Globus pallidus (tissue), 1 donor: ENCODE measurements around the gene ITPK1.

Experiments used
- DNase-seq: peaks from one replicate; pipeline ENCODE4 v3.0.0-alpha.2; 2015; ENCODE audit warnings: low spot score

Gene ITPK1

GRCh38 chr14:93104961-93105360 is 10.8 kb downstream of the ITPK1 start:
- DNase-seq: no peak

DNA sequence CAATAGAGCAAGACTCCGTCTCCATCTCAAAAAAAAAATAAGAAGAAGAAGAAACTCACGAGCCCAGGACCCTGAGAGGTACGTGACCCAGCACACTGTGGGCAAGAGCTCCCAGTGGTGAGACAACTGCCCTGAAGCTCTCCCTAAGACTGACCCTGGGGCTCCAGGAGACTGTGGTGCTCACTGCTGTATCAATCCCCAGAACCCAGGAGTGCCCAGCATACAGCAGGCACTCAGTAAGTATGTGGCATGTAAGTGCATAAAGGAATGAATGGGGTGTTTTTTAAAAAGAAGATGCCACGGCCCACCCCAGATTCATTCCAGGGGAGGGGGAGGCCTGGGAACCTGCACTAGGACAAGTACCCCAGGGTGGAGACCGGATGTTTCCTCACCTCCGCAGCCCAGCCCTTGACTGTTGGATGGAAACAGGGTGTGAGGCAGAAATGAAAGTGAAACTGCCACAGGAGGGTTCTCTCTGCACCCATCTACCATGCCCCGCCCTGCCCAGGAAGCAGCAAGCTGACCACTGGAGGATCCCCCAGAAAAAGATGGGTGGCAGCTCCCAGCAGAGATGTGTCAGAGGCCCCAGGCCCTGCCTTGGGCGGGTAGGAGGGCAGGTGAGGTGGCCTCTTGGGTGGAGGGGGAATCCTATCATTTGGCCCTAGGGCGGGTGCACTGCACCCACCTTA is 12.2 kb downstream of the ITPK1 start:
- DNase-seq: no peak

DNA sequence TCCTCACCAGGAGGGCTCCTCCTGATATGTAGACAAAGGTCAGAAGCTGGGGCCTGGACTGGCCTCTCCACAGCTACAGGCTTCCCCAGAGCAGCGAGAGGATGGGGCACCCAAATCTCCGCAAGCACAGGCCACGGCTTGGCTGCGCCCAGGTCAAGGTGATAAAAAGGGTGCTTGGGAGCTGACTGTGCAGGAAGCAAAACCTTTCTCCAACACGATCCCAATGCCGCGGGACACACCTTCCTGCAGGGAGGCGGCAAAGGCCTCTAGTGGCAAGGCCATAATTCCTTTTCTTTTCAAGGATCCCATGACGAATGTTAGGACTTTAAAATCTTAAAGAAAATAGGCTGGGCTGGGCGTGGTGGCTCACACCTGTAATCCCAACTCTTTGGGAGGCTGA is 13.6 kb downstream of the ITPK1 start:
- no peak for DNase-seq

DNA sequence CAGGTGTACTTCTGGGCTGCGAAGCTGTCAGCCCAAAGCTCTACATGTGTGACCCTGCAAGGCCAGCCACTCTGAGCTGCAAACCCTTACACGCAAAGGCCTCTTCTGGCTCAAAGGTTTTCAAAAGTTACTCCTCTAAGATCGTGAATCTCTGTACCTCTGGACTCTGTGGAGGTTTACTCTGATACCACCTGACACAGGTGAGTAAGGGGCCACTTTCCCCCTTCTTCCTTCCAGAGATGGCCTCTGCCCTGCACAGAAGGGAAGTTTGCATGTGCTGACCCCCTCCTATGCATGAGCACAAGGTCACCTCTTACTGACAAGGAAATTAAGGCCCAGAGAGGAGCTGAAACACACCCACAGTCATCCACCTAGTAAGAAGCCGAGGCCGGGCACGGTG is 14.5 kb downstream of the ITPK1 start:
- no peak for DNase-seq

DNA sequence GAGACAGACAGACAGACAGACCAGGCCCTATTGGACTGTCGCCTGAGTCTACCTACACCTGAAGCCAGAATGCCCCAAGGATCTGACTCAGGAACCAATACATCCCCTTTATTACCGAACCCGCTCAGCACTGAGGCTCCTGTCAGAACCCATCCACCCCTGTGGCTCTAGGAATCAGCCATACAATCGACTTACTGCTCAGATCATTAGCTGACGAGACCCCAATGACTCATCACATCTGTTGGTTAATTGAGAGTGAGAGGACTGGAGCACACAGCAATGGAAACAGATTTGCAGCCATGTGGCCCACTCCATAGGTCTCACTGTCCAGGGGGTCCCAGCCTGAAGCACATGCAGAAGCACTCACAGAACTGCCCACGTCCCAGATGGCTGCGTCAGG is 15.2 kb downstream of the ITPK1 start:
- DNase-seq: no peak

DNA sequence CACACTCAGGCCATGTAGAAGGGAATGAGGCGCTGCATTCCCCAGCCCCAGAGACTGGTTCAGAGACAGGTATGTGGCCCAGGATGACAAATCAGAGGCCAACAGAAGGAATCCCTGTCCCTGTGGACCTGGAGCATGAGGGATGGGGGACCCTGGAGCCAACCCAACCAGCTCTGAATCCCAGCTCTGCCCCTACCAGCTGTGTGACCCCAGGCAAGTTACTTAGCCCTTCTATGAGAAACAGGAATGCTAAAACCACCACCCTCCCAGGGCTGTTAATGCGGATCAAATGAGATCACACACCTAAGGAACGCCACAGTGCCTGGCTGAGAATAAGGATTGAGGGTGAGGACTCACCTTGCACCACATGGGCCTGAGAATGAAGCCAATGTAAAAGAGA is 15.6 kb downstream of the ITPK1 start:
- no peak for DNase-seq

- no peak for DNase-seq
Observed at GRCh38 chr14:93099643-93100042, 16.1 kb downstream of the ITPK1 start.

GRCh38 chr14:93099196-93099595 is 16.5 kb downstream of the ITPK1 start:
- no peak for DNase-seq

DNA sequence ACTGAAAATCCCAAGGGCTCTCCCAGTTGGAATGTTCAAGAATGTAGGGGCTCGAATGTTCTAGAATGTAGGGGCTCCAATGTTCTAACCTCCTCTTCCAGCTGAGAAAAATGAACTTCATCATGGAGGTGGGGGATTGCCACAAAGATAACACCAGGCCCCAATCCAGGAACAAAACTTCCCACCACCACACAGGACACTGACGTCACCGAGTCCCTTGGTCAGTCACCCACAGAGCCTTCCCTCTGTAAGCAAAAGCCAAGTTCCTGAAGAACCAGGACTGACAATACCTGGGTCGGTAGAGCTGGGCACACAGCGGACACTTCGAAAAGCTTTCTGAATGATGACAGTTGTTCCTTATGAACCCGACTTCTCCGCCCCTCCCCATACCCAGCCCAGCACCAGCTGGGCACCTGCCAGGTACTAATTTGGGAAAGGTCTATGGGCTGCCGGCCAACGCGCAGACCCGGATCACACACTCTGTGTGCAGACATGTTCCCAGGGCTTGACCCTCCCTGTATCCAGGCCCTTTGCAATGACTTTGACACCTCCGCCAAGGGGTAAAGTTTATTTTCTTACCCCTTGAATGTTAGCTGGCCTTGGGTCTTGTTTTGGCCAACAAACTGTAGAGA is 18.9 kb downstream of the ITPK1 start:
- DNase-seq: no peak

GRCh38 chr14:93095742-93096510 is 19.8 kb downstream of the ITPK1 start:
- no peak for DNase-seq

DNA sequence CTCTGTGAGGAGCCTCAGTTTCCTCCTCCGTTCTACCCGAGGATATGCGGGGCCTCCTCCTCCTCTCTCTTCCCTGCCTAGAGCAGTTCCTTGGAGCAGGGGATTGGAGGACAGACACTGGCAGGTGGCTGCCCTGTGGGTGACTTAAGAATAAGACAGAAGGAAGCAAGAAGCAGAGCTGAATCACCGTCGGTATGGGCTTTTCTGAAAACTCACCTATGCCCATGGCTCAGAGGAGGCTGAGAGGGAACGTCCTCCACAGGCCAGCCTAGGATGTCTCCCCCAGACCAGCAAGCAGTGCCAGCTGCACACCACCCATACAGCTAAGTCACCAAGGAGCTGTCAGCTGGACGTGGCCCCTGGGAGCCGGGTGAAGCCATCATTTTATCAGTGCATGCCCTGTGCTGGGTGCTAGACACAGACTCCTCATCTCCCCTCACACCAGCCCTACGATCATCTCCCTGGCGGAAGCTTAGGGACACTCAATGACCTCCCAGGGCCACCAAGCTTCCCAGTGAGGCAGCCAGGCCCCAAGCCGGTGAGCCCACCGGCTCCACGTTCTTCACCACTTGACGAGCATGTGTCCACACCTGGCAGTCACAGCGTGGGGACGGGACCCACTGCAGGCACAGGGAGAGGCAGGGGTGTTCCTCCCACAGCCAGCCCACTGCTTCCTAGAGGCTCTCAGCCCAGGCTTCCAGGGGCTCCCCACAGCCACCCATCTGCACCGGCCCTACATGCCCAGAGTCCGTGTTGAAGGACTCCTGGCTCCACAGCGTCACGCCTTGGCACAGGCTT is 21.4 kb downstream of the ITPK1 start:
- no peak for DNase-seq

DNA sequence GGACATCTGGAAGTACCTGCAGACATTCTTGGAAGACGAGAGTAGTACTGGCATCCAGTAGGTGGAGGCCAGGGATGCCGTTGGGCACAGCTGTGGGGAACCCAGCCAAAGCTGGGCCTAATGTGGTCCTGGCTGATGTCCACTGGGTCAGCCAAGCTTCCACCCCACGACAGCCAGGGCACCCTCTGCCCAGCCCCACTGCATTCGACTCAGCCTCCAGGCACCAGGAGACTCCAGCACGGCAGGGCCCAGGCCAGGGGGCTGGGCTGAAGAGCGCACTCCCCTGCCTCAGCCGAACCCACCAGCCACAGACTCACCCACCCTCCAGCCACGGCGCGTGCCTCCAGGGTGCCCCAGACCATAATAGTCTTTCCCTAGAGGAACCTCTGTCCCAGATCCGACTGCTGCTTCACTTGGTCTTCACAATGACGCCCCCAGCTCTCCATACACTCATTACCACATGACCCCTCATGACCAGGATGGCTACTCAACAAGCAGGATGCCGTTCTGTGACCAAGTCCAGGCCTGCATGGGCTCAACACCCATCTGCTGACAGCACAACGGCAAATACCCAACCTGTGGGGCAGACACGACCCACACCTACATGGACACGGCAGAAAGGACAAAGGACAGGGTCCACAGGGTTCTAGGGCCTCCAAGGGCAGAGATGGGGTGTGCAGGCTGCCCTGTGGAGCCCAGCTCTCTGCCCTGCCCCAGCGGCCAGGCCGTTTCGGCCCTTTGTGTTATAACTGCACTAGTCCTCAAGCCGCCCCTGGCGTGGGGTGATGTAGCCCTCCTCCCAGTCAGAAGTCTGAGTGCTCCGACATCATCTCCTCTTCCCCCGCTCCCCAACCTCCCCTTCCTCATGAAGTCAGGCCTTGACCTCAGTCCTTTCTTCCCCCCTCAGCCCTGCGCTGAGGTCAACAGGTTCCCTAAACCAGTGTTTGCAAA is 22.8 kb downstream of the ITPK1 start:
- DNase-seq: no peak

DNA sequence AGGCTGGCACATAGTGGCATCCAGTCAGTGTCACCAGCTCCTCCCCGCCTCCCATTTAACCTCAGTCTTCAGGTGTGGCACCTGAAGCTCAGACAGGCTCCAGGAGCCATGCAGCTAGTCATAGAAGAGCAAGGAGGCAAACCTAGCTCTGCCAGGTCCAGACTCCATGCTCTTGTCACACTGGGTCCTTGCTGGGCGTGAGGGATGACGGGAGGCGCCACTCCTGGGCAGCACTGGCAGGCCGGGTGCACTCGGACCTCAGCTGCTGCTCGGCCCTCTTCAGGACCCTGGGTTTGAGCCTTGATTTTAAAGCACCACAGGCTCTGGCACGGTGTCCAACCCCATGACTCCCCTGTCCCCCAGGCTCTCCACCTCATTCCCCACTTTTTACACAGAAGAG is 24.1 kb downstream of the ITPK1 start:
- DNase-seq: no peak

DNA sequence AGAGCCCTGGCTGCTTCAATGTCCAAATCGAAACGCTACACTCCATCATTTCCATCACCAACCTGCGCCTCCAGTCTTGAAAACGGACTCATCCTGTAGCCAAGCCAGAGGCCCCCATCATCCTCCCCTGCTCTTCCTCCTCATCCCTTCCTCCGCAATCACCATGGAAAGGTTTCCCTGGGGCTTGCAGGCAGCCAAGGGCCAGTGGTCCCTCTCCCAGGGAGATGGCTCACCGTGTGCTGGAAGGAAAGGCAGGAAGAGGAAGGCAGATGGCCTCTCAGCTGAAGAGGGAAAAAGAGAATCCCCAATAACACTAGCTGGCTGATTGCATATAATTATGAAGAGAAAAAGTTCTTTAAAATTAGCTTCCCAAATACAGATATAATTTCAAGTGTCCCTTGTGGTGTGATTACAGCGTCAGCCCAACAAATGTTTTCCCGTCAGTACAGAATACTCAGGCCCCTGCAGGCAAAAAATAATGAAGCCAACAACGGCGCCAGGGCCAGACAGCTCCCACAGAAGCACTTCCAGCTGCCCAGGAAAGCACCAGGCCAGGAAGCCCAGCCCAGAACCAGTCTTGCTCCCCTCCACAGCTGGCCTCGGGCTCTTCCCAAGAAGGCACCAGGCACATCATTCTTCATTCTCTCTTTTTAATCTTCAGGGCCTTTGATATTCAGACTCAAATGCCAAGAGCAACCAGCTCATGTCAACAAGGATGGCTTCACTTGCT is 24.7 kb downstream of the ITPK1 start:
- DNase-seq: peak; percentile 63

- DNase-seq: no peak
Observed at GRCh38 chr14:93089521-93090269, 26.0 kb downstream of the ITPK1 start.

DNA sequence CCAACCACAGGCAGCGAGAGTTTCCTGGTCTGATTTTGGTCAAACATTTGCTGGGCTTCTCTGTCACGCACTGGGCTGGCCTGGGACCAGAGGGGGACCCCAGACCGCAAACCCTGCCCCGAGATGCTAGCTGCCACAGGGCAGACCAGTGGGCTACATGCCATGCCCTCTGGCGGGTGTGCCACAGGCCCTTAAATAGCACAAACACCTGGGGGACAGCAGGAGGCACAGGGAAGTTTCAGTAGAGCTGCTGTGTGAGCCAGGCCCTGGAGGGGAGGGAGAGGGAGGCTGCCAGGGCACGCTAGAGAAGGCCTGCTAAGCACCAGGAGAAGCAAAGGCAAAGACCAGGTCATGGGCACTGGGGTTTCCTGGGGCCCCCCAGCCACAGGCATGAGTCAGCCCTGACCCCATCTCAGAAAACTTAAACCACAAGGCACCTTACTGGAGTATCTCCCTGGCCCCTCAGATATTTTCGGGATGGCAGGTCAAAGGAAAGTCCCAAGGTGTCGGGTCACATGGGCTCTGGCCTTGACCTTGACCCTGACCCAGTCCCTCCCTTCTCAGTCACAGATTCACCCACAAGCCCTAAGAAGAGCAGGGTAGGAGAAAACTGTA is 29.2 kb downstream of the ITPK1 start:
- no peak for DNase-seq

DNA sequence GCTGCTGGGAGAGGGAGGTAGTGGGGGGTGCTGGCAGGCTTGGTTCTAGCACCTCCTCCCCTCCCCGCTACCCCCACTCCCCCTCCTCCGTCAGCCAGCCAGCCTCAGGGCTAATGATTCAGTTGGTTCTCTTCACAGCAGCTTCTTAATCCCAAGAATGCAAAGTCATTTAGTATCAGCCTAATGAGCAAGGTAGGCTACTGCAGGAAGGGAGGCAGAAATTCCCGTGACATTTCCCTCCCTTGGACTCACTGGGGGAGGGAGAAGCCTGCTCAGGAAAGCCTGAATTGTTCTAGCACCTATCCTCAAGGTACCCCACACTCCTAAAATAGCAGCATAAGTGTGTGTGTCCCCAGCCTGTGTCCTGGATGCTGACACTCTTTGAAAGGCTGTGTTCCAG is 29.8 kb downstream of the ITPK1 start:
- DNase-seq: no peak

GRCh38 chr14:93084866-93085857 is 30.6 kb downstream of the ITPK1 start:
- DNase-seq: no peak
